GM18499 (cell line): ENCODE measurements around the gene CIAO2B.
"Not testable (repeated sequence)": the region's sequence is repeated elsewhere in the genome, so short reads cannot be mapped to it uniquely, and the experiment has no call there.

ENCODE experiments used
- ATAC-seq: cut with Tn5 transposase; IDR thresholded peaks from one replicate; pipeline ENCODE4 v1.9.1; 2021; ENCODE audit warnings: moderate number of reproducible peaks; ENCODE audit not compliant: insufficient read depth, unreplicated experiment

CIAO2B gene

GRCh38 chr16:66958857-66959703 lies 24.9 kb upstream of the CIAO2B start:
- no peak for ATAC-seq

GRCh38 chr16:66956154-66956457 lies 21.9 kb upstream of the CIAO2B start:
- not testable (repeated sequence) for ATAC-seq

GRCh38 chr16:66955363-66956153 lies 21.4 kb upstream of the CIAO2B start:
- ATAC-seq, result not testable (repeated sequence)

- ATAC-seq, result no peak
These were observed 20.0 kb upstream of the CIAO2B start for GRCh38 chr16:66954097-66954659.

GRCh38 chr16:66953462-66954096 lies 19.4 kb upstream of the CIAO2B start:
- ATAC-seq, result no peak

GRCh38 chr16:66952430-66953110 lies 18.4 kb upstream of the CIAO2B start:
- ATAC-seq, result no peak

- ATAC-seq, result no peak
These were observed 17.0 kb upstream of the CIAO2B start for GRCh38 chr16:66950971-66951790.

GRCh38 chr16:66950437-66950836 lies 16.2 kb upstream of the CIAO2B start:
- ATAC-seq, result no peak

GRCh38 chr16:66949472-66949871 lies 15.3 kb upstream of the CIAO2B start:
- no peak for ATAC-seq

GRCh38 chr16:66948837-66949225 lies 14.6 kb upstream of the CIAO2B start:
- no peak for ATAC-seq

- no peak for ATAC-seq
These were observed 14.1 kb upstream of the CIAO2B start for GRCh38 chr16:66948134-66948836.

- no peak for ATAC-seq
These were observed 13.3 kb upstream of the CIAO2B start for GRCh38 chr16:66947302-66948065.

- no peak for ATAC-seq
These were observed 12.7 kb upstream of the CIAO2B start for GRCh38 chr16:66946974-66947301.

GRCh38 chr16:66946541-66946940 lies 12.3 kb upstream of the CIAO2B start:
- ATAC-seq, result no peak

GRCh38 chr16:66945939-66946338 lies 11.7 kb upstream of the CIAO2B start:
- ATAC-seq, result no peak

- not testable (repeated sequence) for ATAC-seq
These were observed 10.8 kb upstream of the CIAO2B start for GRCh38 chr16:66944971-66945370.

GRCh38 chr16:66944054-66944441 lies 9.8 kb upstream of the CIAO2B start:
- ATAC-seq, result no peak

GRCh38 chr16:66943426-66944053 lies 9.3 kb upstream of the CIAO2B start:
- ATAC-seq, result no peak
